ENCODE results near the gene CTU2. TPM values are rescaled to one million over a fixed set of nuclear protein-coding genes. Genes with fewer than 3 reads are reported as not detected.

The CTU2 gene
- total and polyA plus RNA-seq, 10 of the 15 experiments (the other 5 are each of a cell fraction or from before 2014, with no cell fraction given), result 0.32 to 44.5 (median 18.2) TPM

DNA sequence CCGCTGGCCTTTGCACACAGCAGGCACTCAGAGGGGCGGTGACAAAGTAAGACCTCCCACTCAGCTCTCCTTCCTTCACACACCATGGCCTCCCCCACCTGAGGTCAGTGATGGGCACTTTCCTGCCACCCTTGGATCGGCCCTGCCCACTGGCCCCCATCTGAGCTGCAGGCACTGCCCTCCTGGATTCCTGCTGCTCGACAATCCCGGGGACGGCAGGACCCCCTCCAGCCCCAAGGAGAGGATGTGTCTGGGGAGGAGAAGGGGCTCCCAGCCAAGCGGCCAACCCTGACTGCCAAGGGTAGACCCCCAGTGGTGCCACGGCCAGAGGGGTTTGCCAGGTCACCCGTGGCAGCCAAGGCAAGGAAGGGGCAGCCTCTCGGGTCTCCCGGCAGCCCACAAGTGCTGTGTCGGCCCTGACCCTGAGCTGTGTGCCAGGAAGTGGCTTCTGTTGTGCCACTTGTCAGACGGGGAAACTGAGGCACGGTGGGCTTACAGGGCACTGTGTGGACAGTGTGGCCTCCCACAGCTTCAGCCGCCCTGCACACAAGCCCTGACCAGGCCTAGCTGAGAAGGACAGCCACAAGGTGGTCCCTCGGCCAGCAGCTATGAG lies 56.1 kb downstream of the CTU2 start:
- Histone ChIP-seq H3K27ac (ENCODE audit: control insufficient read depth, insufficient read depth) (no peak overlapping the region), H4K20me1 (ENCODE audit: control insufficient read depth, insufficient read depth) (no peaks in the 10 kb centered on the region; the same call in none of the 2 replicates), H3K79me2 (ENCODE audit: control insufficient read depth, insufficient read depth, low read length) (peaks cover 18% of the 10 kb centered on the region), H3K4me3 (no peak overlapping the region), H3K9ac (ENCODE audit: control insufficient read depth, insufficient read depth, low read length) (no peak overlapping the region), H2AFZ (ENCODE audit: control insufficient read depth, low read depth, low read length) (no peak overlapping the region), H3K36me3 (ENCODE audit: control insufficient read depth in 2 of 2, insufficient read depth in 2 of 2, low read length in 1 of 2) (peaks cover 3 to 6% of the 10 kb centered on the region in 2 experiments; a peak in 3 of 4 replicates), H3K4me2 (ENCODE audit: control insufficient read depth, insufficient read depth) (no peak overlapping the region), H3K27me3 (replicated peaks in 1 of 2; ENCODE audit: control insufficient read depth in 2 of 2, insufficient read depth in 2 of 2, low read length in 1 of 2) (no peaks in the 10 kb centered on the region), H3K4me1 (ENCODE audit: control insufficient read depth, insufficient read depth, low read length) (peaks cover 3% of the 10 kb centered on the region), H3K9me3 (replicated peaks; ENCODE audit: control insufficient read depth, insufficient read depth, low read length) (no peaks in the 10 kb centered on the region)
- RAD21 ChIA-PET (ENCODE audit: unreplicated experiment), result no interaction called here
- CTCF ChIA-PET, result interaction anchor here (0.6 to 1.2 kb wide), 3 partner anchors 10 to 95 kb away, joined by 3 to 4 read pairs (median 4); no protein-coding TSS in a partner anchor
- in situ Hi-C loops (cut with MboI) (no loop called here), intact Hi-C loops (cut with micrococcal nuclease; ENCODE audit: unreplicated experiment) (no loop called here)
- no TSS peak for BruUV-seq (replicated peaks)
- DNase-seq (ENCODE audit: low read depth, low spot score) (no peak), FAIRE-seq (no peak), ATAC-seq (no peak)
- no peak for TF ChIP-seq NFIC (IDR thresholded peaks at IDR 0.05; ENCODE audit: low read depth, low read length)
- TF ChIP-seq NBN (IDR thresholded peaks at IDR 0.05), result no peak
- TF ChIP-seq MTA2 (IDR thresholded peaks at IDR 0.05; ENCODE audit: low read depth), result no peak
- TF ChIP-seq ZNF384 (IDR thresholded peaks at IDR 0.05; ENCODE audit: borderline replicate concordance, low read depth, low read length), result no peak
- TF ChIP-seq SIX5 (IDR thresholded peaks at IDR 0.05; ENCODE audit: low read depth, low read length, severe bottlenecking), result no peak
- SMC1A ChIA-PET (ENCODE audit: uncharacterized antibody, unreplicated experiment), result interaction anchor here (0.6 kb wide), 1 partner anchor 625 kb away, joined by 3 read pairs; no protein-coding TSS in a partner anchor
- POLR2A ChIA-PET, result interaction anchor here (1.0 kb wide), 1 partner anchor 18 kb away, joined by 4 read pairs; no protein-coding TSS in a partner anchor
- 86% methylated on average over 16 of the region's 16 CpGs for WGBS (ENCODE audit: insufficient coverage, insufficient replicate concordance, low lambda C conversion rate, missing lambda C conversion rate)

DNA sequence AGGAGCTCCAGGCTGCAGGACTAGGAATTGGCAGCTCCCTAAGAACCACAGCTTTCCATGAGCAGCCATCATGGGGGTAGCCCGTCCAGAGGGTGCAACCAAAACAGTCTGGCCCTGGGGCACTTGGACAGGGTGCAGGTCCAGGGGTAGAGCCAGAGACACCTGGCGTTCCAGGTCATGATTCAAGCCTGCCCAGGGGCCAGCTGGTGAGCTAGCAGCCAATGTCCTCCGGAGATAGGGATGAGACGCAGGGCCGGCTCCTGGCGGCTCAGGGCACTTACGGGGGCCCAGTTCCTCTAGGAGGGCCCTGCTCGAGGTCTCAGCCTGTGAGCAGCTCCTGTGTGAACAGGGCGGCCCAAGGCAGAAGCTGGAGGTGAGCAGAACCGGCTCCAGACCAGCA lies 56.6 kb downstream of the CTU2 start:
- DNase-seq (ENCODE audit: low read depth, low spot score) (no peak), FAIRE-seq (no peak), ATAC-seq (no peak)
- WGBS (ENCODE audit: insufficient coverage, insufficient replicate concordance, low lambda C conversion rate, missing lambda C conversion rate), result 85% methylated on average over 10 of the region's 10 CpGs
- Histone ChIP-seq H3K27me3 (replicated peaks in 1 of 2; ENCODE audit: control insufficient read depth in 2 of 2, insufficient read depth in 2 of 2, low read length in 1 of 2) (no peaks in the 10 kb centered on the region), H3K36me3 (ENCODE audit: control insufficient read depth in 2 of 2, insufficient read depth in 2 of 2, low read length in 1 of 2) (peaks cover 3 to 6% of the 10 kb centered on the region in 2 experiments; a peak in 3 of 4 replicates), H3K27ac (ENCODE audit: control insufficient read depth, insufficient read depth) (no peak overlapping the region), H4K20me1 (ENCODE audit: control insufficient read depth, insufficient read depth) (no peaks in the 10 kb centered on the region; the same call in 1 of the 2 replicates), H3K9me3 (replicated peaks; ENCODE audit: control insufficient read depth, insufficient read depth, low read length) (no peaks in the 10 kb centered on the region), H3K4me2 (ENCODE audit: control insufficient read depth, insufficient read depth) (no peak overlapping the region), H3K4me3 (no peak overlapping the region), H3K79me2 (ENCODE audit: control insufficient read depth, insufficient read depth, low read length) (peaks cover 24% of the 10 kb centered on the region), H3K9ac (ENCODE audit: control insufficient read depth, insufficient read depth, low read length) (no peak overlapping the region), H3K4me1 (ENCODE audit: control insufficient read depth, insufficient read depth, low read length) (peaks cover 9% of the 10 kb centered on the region), H2AFZ (ENCODE audit: control insufficient read depth, low read depth, low read length) (no peak overlapping the region)
- in situ Hi-C loops (cut with MboI) (no loop called here), intact Hi-C loops (cut with micrococcal nuclease; ENCODE audit: unreplicated experiment) (no loop called here)
- TF ChIP-seq RAD21 (IDR thresholded peaks at IDR 0.05; ENCODE audit: insufficient read depth, low read depth, low read length), result no peak
- no peak for TF ChIP-seq SMAD5 (IDR thresholded peaks at IDR 0.05; ENCODE audit: low read depth)
- TF ChIP-seq SRF (IDR thresholded peaks at IDR 0.05; ENCODE audit: low read depth in 2 of 2, low read length in 2 of 2), result no peak
- TF ChIP-seq MEF2B (IDR thresholded peaks at IDR 0.05; ENCODE audit: partially characterized antibody, poor library complexity, severe bottlenecking), result no peak
- no peak for TF ChIP-seq MTA2 (IDR thresholded peaks at IDR 0.05; ENCODE audit: low read depth)
- no peak for TF ChIP-seq HCFC1 (IDR thresholded peaks at IDR 0.05; ENCODE audit: low read length)
- TF ChIP-seq, protein P1, sequence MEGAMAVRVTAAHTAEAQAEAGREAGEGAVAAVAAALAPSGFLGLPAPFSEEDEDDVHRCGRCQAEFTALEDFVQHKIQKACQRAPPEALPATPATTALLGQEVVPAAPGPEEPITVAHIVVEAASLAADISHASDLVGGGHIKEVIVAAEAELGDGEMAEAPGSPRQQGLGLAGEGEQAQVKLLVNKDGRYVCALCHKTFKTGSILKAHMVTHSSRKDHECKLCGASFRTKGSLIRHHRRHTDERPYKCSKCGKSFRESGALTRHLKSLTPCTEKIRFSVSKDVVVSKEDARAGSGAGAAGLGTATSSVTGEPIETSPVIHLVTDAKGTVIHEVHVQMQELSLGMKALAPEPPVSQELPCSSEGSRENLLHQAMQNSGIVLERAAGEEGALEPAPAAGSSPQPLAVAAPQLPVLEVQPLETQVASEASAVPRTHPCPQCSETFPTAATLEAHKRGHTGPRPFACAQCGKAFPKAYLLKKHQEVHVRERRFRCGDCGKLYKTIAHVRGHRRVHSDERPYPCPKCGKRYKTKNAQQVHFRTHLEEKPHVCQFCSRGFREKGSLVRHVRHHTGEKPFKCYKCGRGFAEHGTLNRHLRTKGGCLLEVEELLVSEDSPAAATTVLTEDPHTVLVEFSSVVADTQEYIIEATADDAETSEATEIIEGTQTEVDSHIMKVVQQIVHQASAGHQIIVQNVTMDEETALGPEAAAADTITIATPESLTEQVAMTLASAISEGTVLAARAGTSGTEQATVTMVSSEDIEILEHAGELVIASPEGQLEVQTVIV (IDR thresholded peaks at IDR 0.05; ENCODE audit: borderline replicate concordance, partially characterized antibody), result no peak
- no peak for TF ChIP-seq CBX5 (IDR thresholded peaks at IDR 0.05; ENCODE audit: low read depth)
- no peak for TF ChIP-seq NRF1 (conservative IDR thresholded peaks at IDR 0.05; ENCODE audit: low read depth, low read length)
- no peak for TF ChIP-seq IRF4 (IDR thresholded peaks at IDR 0.05; ENCODE audit: low read depth, low read length)
- TF ChIP-seq ASH2L (IDR thresholded peaks at IDR 0.05; ENCODE audit: borderline replicate concordance, low read depth), result no peak
- no peak for TF ChIP-seq EED (IDR thresholded peaks at IDR 0.05; ENCODE audit: low read depth)
- BruUV-seq (replicated peaks), result no TSS peak
- SMC1A ChIA-PET (ENCODE audit: uncharacterized antibody, unreplicated experiment), result no interaction called here
- POLR2A ChIA-PET, result interaction anchor here (1.0 kb wide), 1 partner anchor 17 kb away, joined by 4 read pairs; no protein-coding TSS in a partner anchor
- RAD21 ChIA-PET (ENCODE audit: unreplicated experiment), result no interaction called here
- CTCF ChIA-PET, result interaction anchor here (0.6 to 1.2 kb wide), 3 partner anchors 10 to 95 kb away, joined by 3 to 4 read pairs (median 4); no protein-coding TSS in a partner anchor

All from GM12878 (cell line).